Sigmoid colon (tissue), 7 donors: ENCODE measurements around the gene FKBP4. TPM values are rescaled to one million over a fixed set of nuclear protein-coding genes. Genes with fewer than 3 reads are reported as not detected.

ENCODE experiments used
- DNase-seq: peaks from one replicate; pipeline ENCODE4 v3.0.0-alpha.2; 2019
- H3K27ac ChIP-seq, 4 donors: fragments of 200-600 bp; sonication (generic); one replicate each; pipeline ENCODE4 v1.5.1; 2016 to 2019; ENCODE audit warnings: mild to moderate bottlenecking in 1 of 4
- H3K27me3 ChIP-seq, 3 donors: fragments of 200-600 bp; sonication (generic); one replicate each; pipeline ENCODE4 v1.5.1; 2019; ENCODE audit warnings: mild to moderate bottlenecking in 1 of 3
- H3K36me3 ChIP-seq, 4 donors: fragments of 200-600 bp; sonication (generic); one replicate each; pipeline ENCODE4 v1.5.1; 2016 to 2019
- H3K4me1 ChIP-seq, 4 donors: fragments of 200-600 bp; sonication (generic); one replicate each; pipeline ENCODE4 v1.5.1; 2017 to 2019
- H3K4me3 ChIP-seq, 4 donors: fragments of 200-600 bp; sonication (generic); one replicate each; pipeline ENCODE4 v1.5.1; 2017 to 2019; ENCODE audit warnings: mild to moderate bottlenecking in 2 of 4, moderate library complexity in 1 of 4
- H3K9me3 ChIP-seq, 4 donors: fragments of 200-600 bp in 3 of 4; sonication (generic) in 3 of 4; one replicate each; pipeline versions ENCODE4 v1.5.1 to v1.6.1; 2013 to 2019
- EP300 ChIP-seq, 4 donors: sonication (generic); formaldehyde crosslinking; IDR thresholded peaks; one replicate each; pipeline ENCODE4 v1.6.1; 2017; ENCODE audit warnings: antibody characterized with exemption in 4 of 4
- POLR2A ChIP-seq, 2 donors: fragments of 450-650 bp; IDR thresholded peaks; one replicate each; pipeline ENCODE4 v1.6.1; 2016; ENCODE audit warnings: antibody characterized with exemption in 2 of 2, mild to moderate bottlenecking in 2 of 2, moderate library complexity in 2 of 2
- POLR2AphosphoS5 ChIP-seq, 4 donors: sonication (generic); formaldehyde crosslinking; IDR thresholded peaks; one replicate each; pipeline ENCODE4 v1.6.1; 2017; ENCODE audit warnings: antibody characterized with exemption in 4 of 4
- WGBS, 2 donors: extraction: QIAGEN DNeasy Blood & Tissue Kit; methylation state at CpG; one replicate each; pipeline ENCODE4 v1.1.7; 2013; 5-methylcytosine and 5-hydroxymethylcytosine counted together
- intact Hi-C: fragments of 100-400 bp; cut with DNase I; formaldehyde crosslinking; loops from one replicate; pipeline ENCODE4 v1.15.1; 2023
- polyA plus RNA-seq, 3 donors: library from polyadenylated mRNA; stranded (reverse); fragments of 200-250 nt; gene quantifications; one replicate each; pipeline ENCODE4 v1.2.3, GENCODE V29; 2013
- total RNA-seq, 4 donors: library from RNA; depleted of rRNA; stranded (reverse); fragments of >200 nt; gene quantifications; one replicate each; pipeline ENCODE4 v1.1.0, GENCODE V29; 2016
- TF ChIP-seq, protein P1 (sequence below), 4 experiments: fragments of 450-650 bp in 3 of 4; fragments of 200-600 bp in 1 of 4; IDR thresholded peaks; one replicate each; pipeline ENCODE4 v1.5.1; 2016 to 2019; ENCODE audit warnings: antibody characterized with exemption in 4 of 4, mild to moderate bottlenecking in 3 of 4, moderate library complexity in 2 of 4
- donor health status: healthy with polysubstance abuse.
- donor health status: Bipolar disorder and iron deficiency.
- donor health status: healthy.

The FKBP4 gene
- total and polyA plus RNA-seq, 7 donors = 21.3 to 44.5 (median 33.6) TPM

DNA sequence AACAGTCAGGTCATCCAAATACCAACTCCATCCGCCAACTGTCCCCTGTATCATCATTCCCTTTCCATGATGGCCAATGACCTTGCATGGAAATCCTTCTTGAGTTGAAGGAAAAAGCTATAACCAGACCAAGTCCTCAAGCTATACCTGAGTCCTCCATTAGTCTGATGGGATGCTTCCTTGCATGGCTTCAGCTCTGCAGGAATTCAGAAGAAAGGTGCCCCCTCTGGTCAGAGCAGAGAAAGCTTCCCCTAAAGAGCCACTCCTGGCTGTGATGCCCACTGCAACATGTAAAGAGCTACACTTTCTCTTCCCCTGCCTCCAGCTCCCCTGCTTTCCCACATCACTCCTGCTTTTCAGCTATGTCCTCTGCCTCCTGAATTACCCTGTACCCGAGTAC, 43.1 kb upstream of the FKBP4 start:
- intact Hi-C loops = no loop called here
- H3K27me3 ChIP-seq = no peaks in the 10 kb centered on the region
- TF ChIP-seq, protein P1, sequence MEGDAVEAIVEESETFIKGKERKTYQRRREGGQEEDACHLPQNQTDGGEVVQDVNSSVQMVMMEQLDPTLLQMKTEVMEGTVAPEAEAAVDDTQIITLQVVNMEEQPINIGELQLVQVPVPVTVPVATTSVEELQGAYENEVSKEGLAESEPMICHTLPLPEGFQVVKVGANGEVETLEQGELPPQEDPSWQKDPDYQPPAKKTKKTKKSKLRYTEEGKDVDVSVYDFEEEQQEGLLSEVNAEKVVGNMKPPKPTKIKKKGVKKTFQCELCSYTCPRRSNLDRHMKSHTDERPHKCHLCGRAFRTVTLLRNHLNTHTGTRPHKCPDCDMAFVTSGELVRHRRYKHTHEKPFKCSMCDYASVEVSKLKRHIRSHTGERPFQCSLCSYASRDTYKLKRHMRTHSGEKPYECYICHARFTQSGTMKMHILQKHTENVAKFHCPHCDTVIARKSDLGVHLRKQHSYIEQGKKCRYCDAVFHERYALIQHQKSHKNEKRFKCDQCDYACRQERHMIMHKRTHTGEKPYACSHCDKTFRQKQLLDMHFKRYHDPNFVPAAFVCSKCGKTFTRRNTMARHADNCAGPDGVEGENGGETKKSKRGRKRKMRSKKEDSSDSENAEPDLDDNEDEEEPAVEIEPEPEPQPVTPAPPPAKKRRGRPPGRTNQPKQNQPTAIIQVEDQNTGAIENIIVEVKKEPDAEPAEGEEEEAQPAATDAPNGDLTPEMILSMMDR (IDR thresholded peaks at IDR 0.05) = no peak
- TF ChIP-seq POLR2A (IDR thresholded peaks at IDR 0.05) (no peak), POLR2AphosphoS5 (IDR thresholded peaks at IDR 0.05) (no peak), EP300 (IDR thresholded peaks at IDR 0.05) (no peak)
- 63 to 67% methylated on average over 2 of the region's 2 CpGs for WGBS, 2 donors
- no peaks in the 10 kb centered on the region for H3K9me3 ChIP-seq
- H3K4me1 ChIP-seq = peaks cover 0 to 3% (median 0%) of the 10 kb centered on the region in 4 donors
- no peak overlapping the region for H3K4me3 ChIP-seq
- DNase-seq = no peak
- no peak overlapping the region for H3K27ac ChIP-seq
- no peaks in the 10 kb centered on the region for H3K36me3 ChIP-seq

DNA sequence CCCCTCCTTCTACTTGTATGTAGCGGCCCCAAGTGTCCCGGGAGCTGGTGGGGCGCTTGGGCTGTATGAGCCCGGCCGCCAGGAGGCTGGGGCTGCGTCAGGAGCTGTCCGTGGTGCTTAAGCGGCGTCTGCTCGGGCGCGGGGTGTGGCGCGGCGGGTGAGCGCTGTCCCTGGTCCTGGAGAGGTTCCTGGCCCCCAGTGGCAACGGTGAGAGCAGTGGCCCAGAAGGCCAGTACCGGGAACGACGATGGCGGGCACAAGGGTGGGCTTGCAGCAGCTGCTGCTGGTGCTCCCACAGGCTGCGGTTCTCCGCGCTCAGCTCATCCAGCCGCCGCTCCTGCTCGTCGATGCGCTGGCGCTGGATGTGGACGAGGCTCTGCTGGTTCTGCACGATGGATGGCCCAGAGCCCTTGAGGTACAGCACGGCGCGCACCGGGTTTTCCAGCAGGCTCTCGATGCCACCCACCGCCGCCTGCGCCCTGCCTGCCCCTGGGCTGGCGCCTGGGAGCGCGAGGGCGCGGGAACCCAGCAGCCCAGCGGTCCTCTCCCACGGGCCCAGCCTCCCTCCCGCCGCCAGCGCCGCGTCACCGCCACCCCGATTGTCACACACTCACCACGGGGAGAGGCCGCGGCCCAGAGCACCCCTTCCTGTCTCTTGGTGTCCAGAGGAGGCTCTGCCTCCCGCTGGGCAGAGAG, 41.9 kb upstream of the FKBP4 start:
- peak; percentile 76 for DNase-seq
- H3K4me3 ChIP-seq = no peak overlapping the region
- WGBS, 2 donors = 13 to 21% methylated on average over 58 of the region's 58 CpGs
- H3K4me1 ChIP-seq = peaks cover 0 to 3% (median 0%) of the 10 kb centered on the region in 4 donors
- no peaks in the 10 kb centered on the region for H3K36me3 ChIP-seq
- intact Hi-C loops = no loop called here
- TF ChIP-seq EP300 (IDR thresholded peaks at IDR 0.05) = no peak
- TF ChIP-seq POLR2AphosphoS5 (IDR thresholded peaks at IDR 0.05) = peak in 2 of 4 donors; percentile 34 to 43
- TF ChIP-seq, protein P1 (IDR thresholded peaks at IDR 0.05) = no peak
- H3K27me3 ChIP-seq = no peaks in the 10 kb centered on the region
- H3K9me3 ChIP-seq = no peaks in the 10 kb centered on the region
- no peak overlapping the region for H3K27ac ChIP-seq

DNA sequence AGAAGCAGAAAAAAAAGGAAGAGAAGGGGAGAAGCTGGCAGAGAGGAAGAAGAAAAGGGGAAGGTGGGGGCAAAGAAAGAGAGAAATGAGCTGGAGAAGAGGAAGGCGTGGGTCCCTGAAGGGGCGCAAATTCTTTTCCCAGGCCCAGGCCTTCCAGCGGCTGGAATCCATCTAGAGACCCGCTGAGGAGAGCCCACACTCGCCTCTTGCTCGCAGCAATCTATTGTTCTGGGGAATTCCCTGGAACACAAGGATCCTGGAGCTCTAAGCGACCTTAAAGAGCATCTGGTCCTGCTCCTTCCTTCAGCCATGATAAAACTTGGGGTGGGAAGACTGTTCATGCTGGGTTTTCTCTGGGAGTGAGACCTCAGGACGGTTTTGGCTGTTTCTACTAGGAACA, 41.2 kb upstream of the FKBP4 start:
- intact Hi-C loops = no loop called here
- H3K36me3 ChIP-seq = no peaks in the 10 kb centered on the region
- DNase-seq = no peak
- no peak overlapping the region for H3K4me3 ChIP-seq
- 55 to 65% methylated on average over 8 of the region's 8 CpGs for WGBS, 2 donors
- no peak overlapping the region for H3K27ac ChIP-seq
- no peaks in the 10 kb centered on the region for H3K27me3 ChIP-seq
- H3K4me1 ChIP-seq = peaks cover 0 to 3% (median 0%) of the 10 kb centered on the region in 4 donors
- no peaks in the 10 kb centered on the region for H3K9me3 ChIP-seq
- no peak for TF ChIP-seq POLR2A (IDR thresholded peaks at IDR 0.05)
- no peak for TF ChIP-seq POLR2AphosphoS5 (IDR thresholded peaks at IDR 0.05)
- TF ChIP-seq, protein P1 (IDR thresholded peaks at IDR 0.05) = no peak
- TF ChIP-seq EP300 (IDR thresholded peaks at IDR 0.05) = no peak

DNA sequence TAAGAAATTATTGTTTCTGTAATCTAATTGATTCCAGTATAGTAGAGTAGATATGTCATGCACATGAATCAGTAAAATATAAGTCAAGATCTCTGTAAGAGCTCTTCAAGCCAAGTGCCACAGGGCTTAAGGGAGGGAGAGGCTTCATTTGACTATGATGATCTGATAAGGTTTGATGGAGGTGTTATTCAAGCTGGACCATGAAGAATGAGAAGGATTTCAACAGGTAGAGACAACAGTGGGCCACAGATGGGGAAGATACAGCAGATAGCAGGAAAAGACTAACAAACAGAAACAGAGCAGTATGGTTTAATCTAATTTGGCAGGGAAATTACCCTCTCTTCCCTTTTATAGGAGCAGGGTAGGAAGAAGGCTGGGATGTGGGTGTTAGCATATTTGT, 40.6 kb upstream of the FKBP4 start:
- intact Hi-C loops = no loop called here
- Histone ChIP-seq H3K36me3 (no peaks in the 10 kb centered on the region), H3K4me3 (no peak overlapping the region), H3K4me1 (peaks cover 0 to 3% (median 0%) of the 10 kb centered on the region in 4 donors), H3K27ac (no peak overlapping the region), H3K9me3 (no peaks in the 10 kb centered on the region), H3K27me3 (no peaks in the 10 kb centered on the region)
- TF ChIP-seq EP300 (IDR thresholded peaks at IDR 0.05) (no peak), POLR2A (IDR thresholded peaks at IDR 0.05) (no peak), POLR2AphosphoS5 (IDR thresholded peaks at IDR 0.05) (no peak)
- TF ChIP-seq, protein P1 (IDR thresholded peaks at IDR 0.05) = no peak
- no peak for DNase-seq

DNA sequence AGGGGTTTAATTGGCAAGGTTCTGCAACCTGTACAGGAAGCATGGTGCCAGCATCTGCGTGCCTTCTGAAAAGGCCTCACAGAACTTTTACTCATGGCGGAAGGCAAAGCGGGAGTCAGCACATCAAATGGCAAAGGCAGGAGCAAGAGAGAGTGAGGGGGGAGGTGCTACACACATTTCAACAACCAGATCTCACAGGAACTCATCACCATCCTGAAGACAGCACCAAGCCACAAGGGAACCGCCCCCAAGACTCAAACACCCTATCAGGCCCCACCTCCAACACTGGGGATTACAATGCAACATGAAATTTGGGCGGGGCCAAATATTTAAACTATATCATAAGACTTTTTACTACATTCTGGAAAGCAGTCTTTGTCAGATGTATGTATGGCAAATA, 38.0 kb upstream of the FKBP4 start:
- no peak overlapping the region for H3K4me3 ChIP-seq
- H3K9me3 ChIP-seq = no peaks in the 10 kb centered on the region
- no peaks in the 10 kb centered on the region for H3K36me3 ChIP-seq
- H3K27me3 ChIP-seq = no peaks in the 10 kb centered on the region
- WGBS, 2 donors = 87 to 88% methylated on average over 5 of the region's 5 CpGs
- intact Hi-C loops = no loop called here
- TF ChIP-seq POLR2AphosphoS5 (IDR thresholded peaks at IDR 0.05) (no peak), EP300 (IDR thresholded peaks at IDR 0.05) (no peak), POLR2A (IDR thresholded peaks at IDR 0.05) (no peak)
- TF ChIP-seq, protein P1 (IDR thresholded peaks at IDR 0.05) = no peak
- DNase-seq = no peak
- no peak overlapping the region for H3K27ac ChIP-seq
- H3K4me1 ChIP-seq = peaks cover 0 to 3% (median 0%) of the 10 kb centered on the region in 4 donors
